Stomach (tissue), 4 donors: ENCODE results near the gene TM9SF4.

Experiments
- POLR2AphosphoS5 ChIP-seq, 3 donors: sonication (generic); formaldehyde crosslinking; IDR thresholded peaks; one replicate each; pipeline ENCODE4 v1.6.1; 2016; ENCODE audit warnings: antibody characterized with exemption in 3 of 3
- TF ChIP-seq, protein P1 (sequence below), 7 experiments: fragments of 450-650 bp in 4 of 7; fragments of 200-600 bp in 3 of 7; sonication (generic) in 3 of 7; IDR thresholded peaks; one replicate each; pipeline ENCODE4 v1.5.1; 2016 to 2019; ENCODE audit warnings: antibody characterized with exemption in 7 of 7, control low read depth in 2 of 7, mild to moderate bottlenecking in 1 of 7

DNA sequence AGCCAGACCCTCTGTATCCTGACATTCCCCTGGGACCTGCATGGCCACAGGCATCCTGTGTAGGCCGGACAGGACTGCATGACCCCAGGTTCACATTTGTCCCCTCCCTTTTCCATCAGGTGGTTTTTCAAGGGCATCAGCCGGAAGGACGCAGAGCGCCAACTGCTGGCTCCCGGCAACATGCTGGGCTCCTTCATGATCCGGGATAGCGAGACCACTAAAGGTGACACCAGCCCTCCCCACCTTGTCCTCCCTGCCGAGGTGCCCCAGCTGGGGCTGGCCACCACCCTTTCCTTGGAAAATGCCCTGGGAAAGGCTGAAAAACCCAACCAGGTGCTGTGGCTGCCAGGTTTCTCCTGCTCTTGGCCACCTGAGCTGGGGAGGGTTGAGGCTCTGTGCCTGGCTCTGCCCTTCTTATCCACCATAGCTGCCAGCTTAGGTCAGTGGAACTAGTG, 29.8 kb upstream of the TM9SF4 start:
- TF ChIP-seq, protein P1, sequence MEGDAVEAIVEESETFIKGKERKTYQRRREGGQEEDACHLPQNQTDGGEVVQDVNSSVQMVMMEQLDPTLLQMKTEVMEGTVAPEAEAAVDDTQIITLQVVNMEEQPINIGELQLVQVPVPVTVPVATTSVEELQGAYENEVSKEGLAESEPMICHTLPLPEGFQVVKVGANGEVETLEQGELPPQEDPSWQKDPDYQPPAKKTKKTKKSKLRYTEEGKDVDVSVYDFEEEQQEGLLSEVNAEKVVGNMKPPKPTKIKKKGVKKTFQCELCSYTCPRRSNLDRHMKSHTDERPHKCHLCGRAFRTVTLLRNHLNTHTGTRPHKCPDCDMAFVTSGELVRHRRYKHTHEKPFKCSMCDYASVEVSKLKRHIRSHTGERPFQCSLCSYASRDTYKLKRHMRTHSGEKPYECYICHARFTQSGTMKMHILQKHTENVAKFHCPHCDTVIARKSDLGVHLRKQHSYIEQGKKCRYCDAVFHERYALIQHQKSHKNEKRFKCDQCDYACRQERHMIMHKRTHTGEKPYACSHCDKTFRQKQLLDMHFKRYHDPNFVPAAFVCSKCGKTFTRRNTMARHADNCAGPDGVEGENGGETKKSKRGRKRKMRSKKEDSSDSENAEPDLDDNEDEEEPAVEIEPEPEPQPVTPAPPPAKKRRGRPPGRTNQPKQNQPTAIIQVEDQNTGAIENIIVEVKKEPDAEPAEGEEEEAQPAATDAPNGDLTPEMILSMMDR (IDR thresholded peaks at IDR 0.05) = no peak
- no peak for TF ChIP-seq POLR2AphosphoS5 (IDR thresholded peaks at IDR 0.05)
